GM23338 (cell line): ENCODE data around the gene RNF182. TPM values are rescaled to one million over a fixed set of nuclear protein-coding genes. Genes with fewer than 3 reads are reported as not detected.

Experiments
- ATAC-seq: fragments of 200-7000 bp; cut with Tn5 transposase; 3 replicates; pipeline ENCODE4 v1.9.1; 2020
- DNase-seq: peaks from one replicate; pipeline ENCODE4 v3.0.0-alpha.2; 2015; ENCODE audit warnings: low spot score
- H2AFZ ChIP-seq: fragments of 200-600 bp; sonication (generic); 2 replicates; pipeline ENCODE4 v1.8.0; 2016; ENCODE audit warnings: antibody characterized with exemption, mild to moderate bottlenecking, moderate library complexity
- H3F3A ChIP-seq: fragments of 200-600 bp; sonication (generic); replicated peaks from 2 replicates; pipeline ENCODE4 v1.8.0; 2017; ENCODE audit warnings: antibody characterized with exemption, mixed run types, low read depth
- H3K27ac ChIP-seq: fragments of 200-600 bp; sonication (generic); 2 replicates; pipeline ENCODE4 v1.6.1; 2016; ENCODE audit warnings: low read depth
- H3K27me3 ChIP-seq: fragments of 200-600 bp; sonication (generic); 2 replicates; pipeline ENCODE4 v1.8.0; 2016; ENCODE audit warnings: mild to moderate bottlenecking, mixed run types, moderate library complexity; ENCODE audit not compliant: insufficient read depth
- H3K36me3 ChIP-seq: fragments of 200-600 bp; sonication (generic); 2 replicates; pipeline ENCODE4 v1.8.0; 2016; ENCODE audit warnings: mild to moderate bottlenecking; ENCODE audit not compliant: insufficient read depth
- H3K4me1 ChIP-seq: fragments of 200-600 bp; sonication (generic); 2 replicates; pipeline ENCODE4 v1.8.0; 2016; ENCODE audit warnings: mild to moderate bottlenecking, moderate library complexity; ENCODE audit not compliant: insufficient read depth
- H3K4me2 ChIP-seq: fragments of 200-600 bp; sonication (generic); 2 replicates; pipeline ENCODE4 v1.7.1; 2017; ENCODE audit warnings: mixed run types
- H3K4me3 ChIP-seq: fragments of 200-600 bp; sonication (generic); 2 replicates; pipeline ENCODE4 v1.6.1; 2016; ENCODE audit warnings: mixed run types
- H3K79me2 ChIP-seq: fragments of 200-600 bp; sonication (generic); replicated peaks from 2 replicates; pipeline ENCODE4 v1.8.0; 2017; ENCODE audit warnings: mild to moderate bottlenecking; ENCODE audit not compliant: insufficient read depth
- H3K9me2 ChIP-seq: fragments of 200-600 bp; sonication (generic); 2 replicates; pipeline ENCODE4 v1.8.0; 2017; ENCODE audit not compliant: insufficient read depth
- H4K20me1 ChIP-seq: fragments of 200-600 bp; sonication (generic); replicated peaks from 2 replicates; pipeline ENCODE4 v1.8.0; 2017; ENCODE audit warnings: mild to moderate bottlenecking; ENCODE audit not compliant: insufficient read depth
- H3K27ac Mint-ChIP-seq: 2 replicates; pipeline ENCODE4 v1.8.0; 2020; ENCODE audit warnings: inconsistent platforms, mild to moderate bottlenecking, moderate library complexity, mixed read lengths
- H3K27me3 Mint-ChIP-seq: 3 replicates; pipeline ENCODE4 v1.8.0; 2022; ENCODE audit warnings: low read depth, mild to moderate bottlenecking, moderate library complexity, mixed read lengths, inconsistent platforms; ENCODE audit not compliant: insufficient read depth, poor library complexity
- H3K36me3 Mint-ChIP-seq: 3 replicates; pipeline ENCODE4 v1.8.0; 2021; ENCODE audit warnings: low read depth, mild to moderate bottlenecking, inconsistent platforms, moderate library complexity, mixed read lengths
- H3K4me1 Mint-ChIP-seq: 3 replicates; pipeline ENCODE4 v1.8.0; 2020; ENCODE audit warnings: mild to moderate bottlenecking, inconsistent platforms, mixed read lengths
- H3K4me3 Mint-ChIP-seq: 3 replicates; pipeline ENCODE4 v1.8.0; 2021; ENCODE audit warnings: moderate library complexity, mild to moderate bottlenecking, inconsistent platforms, mixed read lengths
- H3K9me3 Mint-ChIP-seq: 3 replicates; pipeline ENCODE4 v1.8.0; 2020; ENCODE audit warnings: moderate library complexity, mild to moderate bottlenecking, inconsistent platforms, mixed read lengths
- CREB1 ChIP-seq: fragments of 250-450 bp; sonication (Bioruptor Pico); IDR thresholded peaks from 2 replicates; pipeline ENCODE4 v1.5.0; 2020; ENCODE audit warnings: low read depth, mild to moderate bottlenecking, moderate library complexity
- CTCF ChIP-seq, 2 experiments: fragments of 200-600 bp in 1 of 2; sonication (generic) in 1 of 2; conservative IDR thresholded peaks; 2 replicates each; pipeline versions ENCODE4 v1.5.1 to v1.6.1; 2016 to 2017; ENCODE audit warnings: antibody characterized with exemption in 2 of 2, low read depth in 2 of 2, mild to moderate bottlenecking in 2 of 2, moderate library complexity in 1 of 2
- ETS1 ChIP-seq: IDR thresholded peaks from 2 replicates; pipeline ENCODE4 v1.6.1; 2016; ENCODE audit warnings: antibody characterized with exemption
- EZH2 ChIP-seq: fragments of 200-600 bp; sonication (generic); IDR thresholded peaks from one replicate; pipeline ENCODE4 v1.8.0; 2017; ENCODE audit warnings: antibody characterized with exemption, mild to moderate bottlenecking, low read depth; ENCODE audit not compliant: unreplicated experiment
- EZH2phosphoT487 ChIP-seq: fragments of 200-600 bp; sonication (generic); IDR thresholded peaks from one replicate; pipeline ENCODE4 v1.8.1; 2018; ENCODE audit warnings: antibody characterized with exemption; ENCODE audit not compliant: unreplicated experiment
- JUNB ChIP-seq: IDR thresholded peaks from one replicate; pipeline ENCODE4 v1.6.1; 2016; ENCODE audit warnings: antibody characterized with exemption; ENCODE audit not compliant: unreplicated experiment
- NANOG ChIP-seq: IDR thresholded peaks from 2 replicates; pipeline ENCODE4 v1.6.1; 2016; ENCODE audit warnings: antibody characterized with exemption, borderline replicate concordance
- POLR2AphosphoS5 ChIP-seq: IDR thresholded peaks from 2 replicates; pipeline ENCODE4 v1.6.1; 2016; ENCODE audit warnings: antibody characterized with exemption, low read depth
- REST ChIP-seq: IDR thresholded peaks from one replicate; pipeline ENCODE4 v1.6.1; 2018; ENCODE audit warnings: antibody characterized with exemption; ENCODE audit not compliant: unreplicated experiment
- STAT1 ChIP-seq: IDR thresholded peaks from one replicate; pipeline ENCODE4 v1.6.1; 2016; ENCODE audit warnings: antibody characterized with exemption; ENCODE audit not compliant: unreplicated experiment
- ZNF114 ChIP-seq: fragments of 250-450 bp; sonication (Bioruptor Pico); IDR thresholded peaks from 2 replicates; pipeline ENCODE4 v1.5.0; 2020; ENCODE audit warnings: mild to moderate bottlenecking, moderate library complexity
- ZNF331 ChIP-seq: fragments of 250-450 bp; sonication (Bioruptor Pico); IDR thresholded peaks from 2 replicates; pipeline ENCODE4 v1.5.0; 2020; ENCODE audit warnings: low read depth, mild to moderate bottlenecking, moderate library complexity
- ZNF462 ChIP-seq: fragments of 250-450 bp; sonication (Bioruptor Pico); IDR thresholded peaks from 2 replicates; pipeline ENCODE4 v1.5.0; 2020; ENCODE audit warnings: mild to moderate bottlenecking, moderate library complexity
- polyA plus RNA-seq: library from polyadenylated mRNA; unstranded; fragments of >200 nt; fragmentation: Nextera tagmentation; extraction: Ambion mirVana; gene quantifications from 2 replicates; pipeline ENCODE4 v1.2.1, GENCODE V29; 2016
- total RNA-seq: library from RNA; depleted of rRNA; stranded (reverse); fragments of >200 nt; shearing (Covaris generic); gene quantifications from 2 replicates; pipeline ENCODE4 v1.2.3, GENCODE V29; 2014

The RNF182 gene
- total and polyA plus RNA-seq, 2 experiments from 2014 or later, result 3.2 to 9.8 TPM

- no peak for TF ChIP-seq NANOG
Measured at GRCh38 chr6:13946506-13946905, 21.8 kb downstream of the RNF182 start (continued).

GRCh38 chr6:13947611-13948178 is 22.9 kb downstream of the RNF182 start:
- Histone ChIP-seq H3K79me2 (no peaks in the 10 kb centered on the region), H3K4me1 (no peaks in the 10 kb centered on the region), H2AFZ (no peak overlapping the region), H3K4me2 (no peak overlapping the region), H4K20me1 (no peaks in the 10 kb centered on the region), H3F3A (no peaks in the 10 kb centered on the region), H3K27ac (no peak overlapping the region), H3K27me3 (no peaks in the 10 kb centered on the region), H3K4me3 (no peak overlapping the region), H3K9me2 (no peaks in the 10 kb centered on the region), H3K36me3 (peaks cover 21% of the 10 kb centered on the region)
- Mint-ChIP-seq H3K4me3 (no peak overlapping the region), H3K36me3 (peaks cover 49% of the 10 kb centered on the region), H3K9me3 (peaks cover 55% of the 10 kb centered on the region), H3K27me3 (peaks cover 4% of the 10 kb centered on the region), H3K4me1 (peaks cover 11% of the 10 kb centered on the region; the same call in 2 of the 3 replicates), H3K27ac (no peak overlapping the region)
- DNase-seq, result no peak
- no peak for ATAC-seq
- no peak for TF ChIP-seq ETS1
- no peak for TF ChIP-seq EZH2phosphoT487
- TF ChIP-seq ZNF114 (CRISPR knock-in tag), result no peak
- TF ChIP-seq JUNB, result no peak
- no peak for TF ChIP-seq ZNF331 (CRISPR knock-in tag)
- no peak for TF ChIP-seq NANOG
- TF ChIP-seq STAT1, result no peak
- no peak for TF ChIP-seq CREB1 (CRISPR knock-in tag)
- TF ChIP-seq ZNF462 (CRISPR knock-in tag), result no peak
- no peak for TF ChIP-seq REST
- no peak for TF ChIP-seq CTCF (conservative IDR thresholded peaks at IDR 0.05; ENCODE audit: low read depth in 2 of 2)
- no peak for TF ChIP-seq POLR2AphosphoS5
- no peak for TF ChIP-seq EZH2
